OCI-LY3 (cell line): Measurements from ENCODE around the gene SMIM15.
A peak's percentile ranks its signal among the peaks of the same experiment; 100 is the strongest.

Experiments
- H2AFZ ChIP-seq: fragments of 200-600, 300-600 bp; shearing (Covaris generic); 2 replicates; pipeline ENCODE4 v1.6.0; 2014; ENCODE audit warnings: antibody characterized with exemption, low read depth, low read length
- H3K27ac ChIP-seq: fragments of 200-600, 300-600 bp; sonication (generic); 2 replicates; pipeline ENCODE4 v1.5.1; 2014; ENCODE audit warnings: mild to moderate bottlenecking, low read length, moderate library complexity, mixed read lengths
- H3K27me3 ChIP-seq: fragments of 200-600, 300-600 bp; sonication (generic); 2 replicates; pipeline ENCODE4 v1.6.1; 2014; ENCODE audit warnings: low read depth, low read length, mixed read lengths
- H3K36me3 ChIP-seq: fragments of 200-600, 300-600 bp; sonication (generic); replicated peaks from 2 replicates; pipeline ENCODE3; 2014; ENCODE audit warnings: low read depth, low read length, mixed read lengths
- H3K4me1 ChIP-seq: fragments of 300-600, 200-600 bp; sonication (generic); 2 replicates; pipeline ENCODE4 v1.6.1; 2014; ENCODE audit warnings: low read length, mixed read lengths
- H3K4me2 ChIP-seq: fragments of 200-600, 300-600 bp; sonication (generic); 2 replicates; pipeline ENCODE4 v1.6.1; 2014; ENCODE audit warnings: low read length, mixed read lengths
- H3K4me3 ChIP-seq: fragments of 300-600, 200-600 bp; sonication (generic); 2 replicates; pipeline ENCODE4 v1.5.1; 2014; ENCODE audit warnings: antibody characterized with exemption, mild to moderate bottlenecking, low read length, moderate library complexity
- H3K79me2 ChIP-seq: fragments of 300-600, 200-600 bp; shearing (Covaris generic); 2 replicates; pipeline ENCODE4 v1.6.1; 2014; ENCODE audit warnings: mild to moderate bottlenecking, low read length, mixed read lengths
- H3K9ac ChIP-seq: fragments of 300-600, 200-600 bp; shearing (Covaris generic); 2 replicates; pipeline ENCODE4 v1.6.0; 2014; ENCODE audit warnings: mild to moderate bottlenecking, low read length, moderate library complexity
- H3K9me3 ChIP-seq: fragments of 200-600, 300-600 bp; shearing (Covaris generic); 2 replicates; pipeline ENCODE4 v1.6.1; 2014; ENCODE audit warnings: low read length, mixed read lengths; ENCODE audit not compliant: insufficient read depth
- H4K20me1 ChIP-seq: fragments of 200-600, 300-600 bp; sonication (generic); 2 replicates; pipeline ENCODE4 v1.6.1; 2016; ENCODE audit warnings: low read length, mixed read lengths; ENCODE audit not compliant: insufficient read depth
- CTCF ChIP-seq: fragments of 200-600, 300-600 bp; sonication (generic); IDR thresholded peaks from 2 replicates; pipeline ENCODE4 v1.5.1; 2014; ENCODE audit warnings: antibody characterized with exemption, low read length, low read depth
- EZH2phosphoT487 ChIP-seq: fragments of 200-600 bp; shearing (Covaris generic); IDR thresholded peaks from 2 replicates; pipeline ENCODE4 v1.6.1; 2018; ENCODE audit warnings: antibody characterized with exemption, mixed run types, low read depth

Gene SMIM15

GRCh38 chr5:61171479-61171878 is 9.2 kb upstream of the SMIM15 start:
- Histone ChIP-seq H3K4me1 (no peaks in the 10 kb centered on the region), H3K9ac (no peak overlapping the region), H3K9me3 (no peaks in the 10 kb centered on the region), H3K36me3 (no peaks in the 10 kb centered on the region), H3K27ac (no peak overlapping the region), H3K4me3 (no peak overlapping the region), H3K27me3 (no peaks in the 10 kb centered on the region), H4K20me1 (no peaks in the 10 kb centered on the region), H3K79me2 (no peaks in the 10 kb centered on the region), H3K4me2 (no peak overlapping the region), H2AFZ (no peak overlapping the region)
- TF ChIP-seq EZH2phosphoT487, result no peak
- TF ChIP-seq CTCF, result no peak

GRCh38 chr5:61168951-61169350 is 6.7 kb upstream of the SMIM15 start:
- Histone ChIP-seq H4K20me1 (no peaks in the 10 kb centered on the region), H3K9ac (no peak overlapping the region), H3K27ac (no peak overlapping the region), H3K4me3 (no peak overlapping the region), H3K4me2 (no peak overlapping the region), H3K36me3 (no peaks in the 10 kb centered on the region), H2AFZ (no peak overlapping the region), H3K27me3 (no peaks in the 10 kb centered on the region), H3K79me2 (peaks cover 4% of the 10 kb centered on the region), H3K9me3 (no peaks in the 10 kb centered on the region), H3K4me1 (0 out of 2 replicates have a peak, but pooled peaks cover under 1% of the 10 kb centered on the region)
- TF ChIP-seq CTCF (no peak), EZH2phosphoT487 (no peak)

GRCh38 chr5:61167382-61167781 is 5.1 kb upstream of the SMIM15 start:
- Histone ChIP-seq H3K79me2 (peaks cover 19% of the 10 kb centered on the region), H3K4me2 (no peak overlapping the region), H3K4me1 (peaks cover 9% of the 10 kb centered on the region), H3K36me3 (no peaks in the 10 kb centered on the region), H3K9ac (no peak overlapping the region), H3K9me3 (no peaks in the 10 kb centered on the region), H3K27me3 (no peaks in the 10 kb centered on the region), H3K4me3 (no peak overlapping the region), H2AFZ (no peak overlapping the region), H3K27ac (no peak overlapping the region), H4K20me1 (no peaks in the 10 kb centered on the region)
- TF ChIP-seq EZH2phosphoT487, result no peak
- TF ChIP-seq CTCF, result peak; percentile 64

- Histone ChIP-seq H3K9me3 (no peaks in the 10 kb centered on the region), H3K27me3 (no peaks in the 10 kb centered on the region), H3K4me1 (peaks cover 15% of the 10 kb centered on the region), H3K36me3 (peaks cover 19% of the 10 kb centered on the region), H4K20me1 (no peaks in the 10 kb centered on the region), H3K27ac (no peak overlapping the region), H3K4me3 (peak overlapping the region; percentile 95; the same call in 1 of the 2 replicates), H2AFZ (no peak overlapping the region), H3K4me2 (peak overlapping the region; percentile 81), H3K79me2 (peaks cover 51% of the 10 kb centered on the region), H3K9ac (no peak overlapping the region)
- TF ChIP-seq EZH2phosphoT487, result no peak
- TF ChIP-seq CTCF, result no peak
These were observed 1.6 kb upstream of the SMIM15 start for GRCh38 chr5:61163905-61164304.
